ENCODE results near the gene ADTRP.

DNA sequence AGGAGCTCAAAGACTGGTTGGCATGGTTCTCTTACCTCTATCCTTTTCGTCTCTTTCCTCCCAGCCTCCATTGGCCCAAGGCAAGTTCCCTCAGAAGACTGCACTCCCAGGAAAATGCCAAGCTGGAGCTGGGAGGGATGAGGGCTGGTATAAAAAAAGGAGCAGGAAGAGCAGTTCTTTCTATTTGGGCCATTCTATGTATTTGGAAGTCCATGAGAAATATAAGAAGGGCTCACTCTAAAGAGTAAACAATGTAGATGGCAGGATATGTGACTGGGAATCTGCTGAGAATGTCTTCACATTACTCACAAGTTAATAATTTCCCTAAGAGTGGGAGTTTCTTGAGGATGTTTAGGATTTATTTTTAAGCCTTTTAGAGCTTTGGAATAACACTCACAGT, 36.6 kb upstream of the ADTRP start:
- TF ChIP-seq EZH2 (IDR thresholded peaks at IDR 0.05; ENCODE audit: insufficient read depth, poor library complexity, severe bottlenecking) (no peak), EZH2phosphoT487 (IDR thresholded peaks at IDR 0.05; ENCODE audit: insufficient read depth, low read depth) (no peak)
